A549 (cell line): ENCODE results near the gene FHIT. TPM values are rescaled to one million over a fixed set of nuclear protein-coding genes. Genes with fewer than 3 reads are reported as not detected.

Source experiments
- ATAC-seq, 2 experiments: fragments of 200-7000 bp in 1 of 2; fragments of >200 bp in 1 of 2; cut with Nextera tagmentation in 1 of 2; cut with Tn5 transposase in 1 of 2; 3 replicates each; pipeline versions ENCODE4 v1.8.0 to v1.9.1; 2018 to 2020; ENCODE audit warnings: mild to moderate bottlenecking in 1 of 2, moderate library complexity in 1 of 2
- CTCF ChIA-PET: fragments of 300-600 bp; sonication (Branson Sonifier 250); formaldehyde crosslinking; extraction: SDS; loops from one replicate; lab custom pipeline; 2021; ENCODE audit warnings: antibody characterized with exemption, inconsistent platforms; lab: Yijun Ruan, JAX
- POLR2A ChIA-PET: fragments of 350-600 bp; formaldehyde crosslinking; extraction: SDS; loops from one replicate; lab custom pipeline; 2021; ENCODE audit warnings: antibody characterized with exemption, inconsistent platforms; lab: Yijun Ruan, JAX
- DNase-seq, 2 experiments: peaks; one replicate each; pipeline versions ENCODE4 v3.0.0 to v3.0.0-alpha.2; 2011 to 2016; ENCODE audit warnings: low read depth in 1 of 2, low spot score in 1 of 2
- FAIRE-seq: peaks from 2 replicates; lab custom pipeline; 2011; peaks lifted over from hg19 to GRCh38; lab: Jason Lieb, UNC
- H3K27ac ChIP-seq, 2 experiments: fragments of >200 bp; sonication (Bioruptor Twin); formaldehyde crosslinking; 3 replicates each; pipeline ENCODE4 v1.5.1; 2016 to 2017
- H3K4me1 ChIP-seq: fragments of >200 bp; sonication (Bioruptor Twin); formaldehyde crosslinking; 3 replicates; pipeline ENCODE4 v1.6.1; 2016
- H3K4me2 ChIP-seq: fragments of >200 bp; sonication (Bioruptor Twin); formaldehyde crosslinking; 3 replicates; pipeline ENCODE4 v1.6.1; 2016
- H3K4me3 ChIP-seq: fragments of >200 bp; sonication (Bioruptor Twin); formaldehyde crosslinking; 3 replicates; pipeline ENCODE4 v1.5.1; 2016
- H3K9me3 ChIP-seq: fragments of >200 bp; sonication (Bioruptor Twin); formaldehyde crosslinking; 3 replicates; pipeline ENCODE4 v1.6.1; 2016
- BCL3 ChIP-seq: fragments of >200 bp; sonication (Bioruptor Twin); formaldehyde crosslinking; IDR thresholded peaks from 3 replicates; pipeline ENCODE4 v1.6.1; 2016
- BHLHE40 ChIP-seq: IDR thresholded peaks from 2 replicates; pipeline ENCODE4 v1.6.1; 2012; ENCODE audit warnings: low read depth, low read length, inconsistent platforms
- CBX8 ChIP-seq: fragments of 200-600 bp; sonication (generic); IDR thresholded peaks from 2 replicates; pipeline ENCODE4 v1.6.1; 2016
- CEBPB ChIP-seq, 2 experiments: fragments of >200 bp in 1 of 2; sonication (Bioruptor Twin) in 1 of 2; formaldehyde crosslinking in 1 of 2; IDR thresholded peaks; 2 replicates each; pipeline ENCODE4 v1.6.1; 2012 to 2016
- CTCF ChIP-seq: fragments of >200 bp; sonication (Bioruptor Twin); formaldehyde crosslinking; IDR thresholded peaks from 3 replicates; pipeline ENCODE4 v1.5.1; 2016
- GATA3 ChIP-seq: IDR thresholded peaks from 2 replicates; pipeline ENCODE4 v1.6.1; 2012; ENCODE audit warnings: borderline replicate concordance
- HMGXB4 ChIP-seq: fragments of 250-450 bp; sonication (Bioruptor Pico); IDR thresholded peaks from 2 replicates; pipeline ENCODE4 v1.5.0; 2021; ENCODE audit warnings: mild to moderate bottlenecking, moderate library complexity, borderline replicate concordance
- HOXB5 ChIP-seq: fragments of 250-450 bp; sonication (Bioruptor Pico); IDR thresholded peaks from 2 replicates; pipeline ENCODE4 v1.5.0; 2020; ENCODE audit warnings: mild to moderate bottlenecking, moderate library complexity
- JUN ChIP-seq, 2 experiments: fragments of >200 bp; sonication (Bioruptor Twin); formaldehyde crosslinking; IDR thresholded peaks; 2 replicates in 1 of 2; 3 replicates in 1 of 2; pipeline ENCODE4 v1.6.1; 2016 to 2017
- MYC ChIP-seq: IDR thresholded peaks from 2 replicates; pipeline ENCODE4 v1.6.1; 2012; ENCODE audit warnings: mild to moderate bottlenecking, inconsistent platforms, low read length, improper control_type of control experiment, borderline replicate concordance
- NFE2L2 ChIP-seq: fragments of 150-350 bp; conservative IDR thresholded peaks from 2 replicates; pipeline ENCODE4 v1.6.1; 2014; ENCODE audit warnings: low read length
- RAD21 ChIP-seq, 2 experiments: fragments of >200 bp in 1 of 2; sonication (Bioruptor Twin) in 1 of 2; formaldehyde crosslinking in 1 of 2; IDR thresholded peaks in 1 of 2; conservative IDR thresholded peaks in 1 of 2; 2 replicates in 1 of 2; 3 replicates in 1 of 2; pipeline ENCODE4 v1.6.1; 2012 to 2018; ENCODE audit warnings: inconsistent platforms in 1 of 2
- RARB ChIP-seq: fragments of 250-450 bp; sonication (Bioruptor Pico); IDR thresholded peaks from 2 replicates; pipeline ENCODE4 v1.8.0; 2021; ENCODE audit warnings: mild to moderate bottlenecking, moderate library complexity
- RCOR1 ChIP-seq: fragments of 150-350 bp; IDR thresholded peaks from 2 replicates; pipeline ENCODE4 v1.6.1; 2014; ENCODE audit warnings: antibody characterized with exemption, low read length, low read depth
- REST ChIP-seq: fragments of 200-600 bp; sonication (generic); IDR thresholded peaks from 2 replicates; pipeline ENCODE4 v1.6.1; 2016; ENCODE audit warnings: antibody characterized with exemption, mild to moderate bottlenecking, moderate library complexity
- RNF2 ChIP-seq: fragments of 200-600 bp; sonication (generic); IDR thresholded peaks from 2 replicates; pipeline ENCODE4 v1.6.1; 2016; ENCODE audit warnings: low read depth, mild to moderate bottlenecking, antibody characterized with exemption, moderate library complexity, borderline replicate concordance
- WGBS: methylation state at CpG from one replicate; pipeline ENCODE4 v1.1.6; 2017; ENCODE audit errors: missing lambda C conversion rate; 5-methylcytosine and 5-hydroxymethylcytosine counted together
- polyA plus RNA-seq, 4 experiments: library from polyadenylated mRNA; depleted of rRNA in 3 of 4; stranded (reverse); fragments of >200 nt; fragmentation: RNase III in 1 of 4; extraction: RNeasy Plus Mini Kit Qiagen cat#74134 plus additional on column Dnase treatment in 1 of 4; gene quantifications; 2 replicates in 3 of 4; 3 replicates in 1 of 4; pipeline ENCODE4 v1.2.3, GENCODE V29; 2011 to 2017

Gene FHIT
- polyA plus RNA-seq, 2 of the 4 experiments (the other 2 are of a cell fraction): 0.76 to 0.92 TPM

- POLR2A ChIA-PET: no interaction called here
- ATAC-seq (no peak), DNase-seq (no peak), FAIRE-seq (no peak)
- no peak overlapping the region for H3K27ac ChIP-seq
- H3K4me3 ChIP-seq: no peak overlapping the region
- H3K4me2 ChIP-seq: no peak overlapping the region
- TF ChIP-seq CBX8: no peak
- no peak for TF ChIP-seq RAD21 (conservative IDR thresholded peaks at IDR 0.05 in 1 of 2, IDR thresholded peaks at IDR 0.05 in 1 of 2)
- TF ChIP-seq RARB (CRISPR knock-in tag): no peak
- TF ChIP-seq RCOR1: no peak
- no peak for TF ChIP-seq JUN (IDR thresholded peaks at IDR 0.05)
- no peak for TF ChIP-seq MYC
- TF ChIP-seq CEBPB (IDR thresholded peaks at IDR 0.05): no peak
- no peak for TF ChIP-seq NFE2L2
- no peak for TF ChIP-seq BCL3
- no peak for TF ChIP-seq HMGXB4
- no peak for TF ChIP-seq CTCF
- no peak for TF ChIP-seq HOXB5
- TF ChIP-seq GATA3: no peak
- TF ChIP-seq RNF2: no peak
- TF ChIP-seq REST: no peak
- no peak for TF ChIP-seq BHLHE40
- WGBS: 22% methylated on average over 2 of the region's 2 CpGs
- H3K4me1 ChIP-seq: no peaks in the 10 kb centered on the region
- CTCF ChIA-PET: no interaction called here
- no peaks in the 10 kb centered on the region for H3K9me3 ChIP-seq
Observed at GRCh38 chr3:60065227-60065868, 1185.9 kb downstream of the FHIT start.
